ENCODE results near the gene EFHC2. TPM values are rescaled to one million over a fixed set of nuclear protein-coding genes. Genes with fewer than 3 reads are reported as not detected.

Gene EFHC2
- total RNA-seq, 1 donor from 2014 or later: 11.7 TPM

DNA sequence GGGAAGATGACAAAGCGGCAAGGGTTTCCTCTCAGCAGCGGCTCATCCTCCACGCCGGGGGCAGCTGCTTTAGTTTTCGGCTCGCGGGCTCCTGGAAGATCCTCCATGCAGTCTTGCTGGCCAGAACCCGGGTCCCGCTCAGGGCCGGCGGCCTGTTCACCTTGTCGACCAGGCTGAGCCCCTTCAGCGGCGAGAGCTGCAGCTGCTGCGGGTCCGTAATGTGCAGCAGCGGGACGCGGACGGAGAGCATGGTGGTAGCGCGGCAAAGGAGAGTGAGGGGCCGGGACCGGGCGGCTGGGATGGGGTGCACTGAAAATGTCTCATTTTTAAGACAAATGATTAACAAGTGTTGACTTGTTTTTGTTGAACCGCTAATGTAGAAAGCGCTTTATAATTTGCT is 33.2 kb downstream of the EFHC2 start:
- no peak overlapping the region for H3K4me3 ChIP-seq
- H3K9me3 ChIP-seq (replicated peaks): no peaks in the 10 kb centered on the region
- intact Hi-C loops (cut with micrococcal nuclease): no loop called here
- no peak overlapping the region for H3K27ac ChIP-seq (replicated peaks)
- H3K36me3 ChIP-seq: no peaks in the 10 kb centered on the region
- H3K4me1 ChIP-seq: peaks cover 14% of the 10 kb centered on the region
- no peaks in the 10 kb centered on the region for H3K27me3 ChIP-seq (ENCODE audit: low read depth)
- no peak for DNase-seq
- TF ChIP-seq, protein P1, sequence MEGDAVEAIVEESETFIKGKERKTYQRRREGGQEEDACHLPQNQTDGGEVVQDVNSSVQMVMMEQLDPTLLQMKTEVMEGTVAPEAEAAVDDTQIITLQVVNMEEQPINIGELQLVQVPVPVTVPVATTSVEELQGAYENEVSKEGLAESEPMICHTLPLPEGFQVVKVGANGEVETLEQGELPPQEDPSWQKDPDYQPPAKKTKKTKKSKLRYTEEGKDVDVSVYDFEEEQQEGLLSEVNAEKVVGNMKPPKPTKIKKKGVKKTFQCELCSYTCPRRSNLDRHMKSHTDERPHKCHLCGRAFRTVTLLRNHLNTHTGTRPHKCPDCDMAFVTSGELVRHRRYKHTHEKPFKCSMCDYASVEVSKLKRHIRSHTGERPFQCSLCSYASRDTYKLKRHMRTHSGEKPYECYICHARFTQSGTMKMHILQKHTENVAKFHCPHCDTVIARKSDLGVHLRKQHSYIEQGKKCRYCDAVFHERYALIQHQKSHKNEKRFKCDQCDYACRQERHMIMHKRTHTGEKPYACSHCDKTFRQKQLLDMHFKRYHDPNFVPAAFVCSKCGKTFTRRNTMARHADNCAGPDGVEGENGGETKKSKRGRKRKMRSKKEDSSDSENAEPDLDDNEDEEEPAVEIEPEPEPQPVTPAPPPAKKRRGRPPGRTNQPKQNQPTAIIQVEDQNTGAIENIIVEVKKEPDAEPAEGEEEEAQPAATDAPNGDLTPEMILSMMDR (IDR thresholded peaks at IDR 0.05; ENCODE audit: borderline replicate concordance): no peak

DNA sequence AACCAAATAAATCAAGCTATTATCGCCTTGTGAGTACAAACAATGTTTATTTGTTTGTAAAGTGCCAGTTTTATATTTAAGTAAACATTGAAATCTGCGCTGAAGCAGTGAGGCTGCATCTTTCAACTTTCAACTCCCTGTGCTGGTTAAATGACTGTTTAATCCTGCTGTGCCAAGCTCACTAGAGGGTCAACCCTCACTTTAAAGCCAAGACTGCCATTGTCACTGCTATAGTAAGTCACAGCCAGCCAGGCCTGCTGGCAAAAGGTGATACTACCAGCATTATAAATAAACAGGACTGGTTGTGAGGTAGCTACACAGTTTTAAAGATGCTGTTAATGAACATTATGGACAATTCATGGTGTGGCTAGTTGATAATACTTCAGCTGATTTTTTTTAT is 34.6 kb downstream of the EFHC2 start:
- intact Hi-C loops (cut with micrococcal nuclease): no loop called here

DNA sequence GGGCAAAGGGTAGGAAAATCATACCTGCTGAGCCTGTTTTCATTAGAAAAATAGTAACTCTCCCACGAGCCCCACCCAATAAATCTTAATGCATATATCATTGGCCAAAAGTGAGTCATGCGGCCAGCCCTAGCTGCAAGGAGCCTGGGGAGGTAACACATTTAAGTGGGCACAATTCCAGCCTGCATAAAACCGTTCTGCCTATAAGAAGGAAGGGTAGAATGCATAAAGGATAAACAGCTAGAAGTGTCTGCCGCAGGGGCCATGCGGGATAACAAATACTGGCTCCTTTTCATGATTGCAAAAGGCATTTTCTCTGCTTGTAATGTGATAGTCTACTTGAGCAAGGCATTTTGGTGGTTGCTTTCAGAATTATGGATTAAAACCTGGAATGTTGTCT is 37.1 kb downstream of the EFHC2 start:
- Histone ChIP-seq H3K27me3 (ENCODE audit: low read depth) (no peaks in the 10 kb centered on the region), H3K36me3 (no peaks in the 10 kb centered on the region), H3K4me1 (no peaks in the 10 kb centered on the region), H3K9me3 (replicated peaks) (no peaks in the 10 kb centered on the region), H3K4me3 (no peak overlapping the region), H3K27ac (replicated peaks) (no peak overlapping the region)
- intact Hi-C loops (cut with micrococcal nuclease): no loop called here
- DNase-seq: no peak
- TF ChIP-seq, protein P1 (IDR thresholded peaks at IDR 0.05; ENCODE audit: borderline replicate concordance): no peak

More for the DNA sequence above, 34.6 kb downstream of the EFHC2 start:
- DNase-seq: no peak
- H3K9me3 ChIP-seq (replicated peaks): no peaks in the 10 kb centered on the region
- no peaks in the 10 kb centered on the region for H3K36me3 ChIP-seq
- H3K27ac ChIP-seq (replicated peaks): no peak overlapping the region
- no peak overlapping the region for H3K4me3 ChIP-seq
- no peaks in the 10 kb centered on the region for H3K27me3 ChIP-seq (ENCODE audit: low read depth)
- TF ChIP-seq, protein P1 (IDR thresholded peaks at IDR 0.05; ENCODE audit: borderline replicate concordance): no peak
- H3K4me1 ChIP-seq: peaks cover 12% of the 10 kb centered on the region

DNA sequence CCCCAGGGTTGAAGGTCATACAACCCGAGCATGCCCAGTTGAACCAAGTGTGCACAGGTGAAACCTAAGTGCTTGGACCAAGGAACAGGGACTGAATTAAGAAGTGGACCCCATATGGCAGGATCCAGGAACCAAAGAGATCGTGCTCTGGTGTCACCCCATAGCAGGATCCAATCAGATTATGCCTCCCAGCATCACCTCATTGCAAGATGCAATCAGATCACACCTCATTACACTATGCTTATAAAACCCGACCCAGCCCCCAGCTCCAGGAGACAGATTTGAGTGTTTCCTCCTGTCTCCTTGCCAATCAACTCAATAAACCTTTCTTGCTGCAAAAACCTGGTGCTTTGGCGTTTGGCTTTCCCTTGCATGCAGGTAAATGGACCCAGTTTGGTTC is 37.6 kb downstream of the EFHC2 start:
- Histone ChIP-seq H3K27ac (replicated peaks) (no peak overlapping the region), H3K4me3 (no peak overlapping the region), H3K36me3 (no peaks in the 10 kb centered on the region), H3K4me1 (no peaks in the 10 kb centered on the region), H3K27me3 (ENCODE audit: low read depth) (no peaks in the 10 kb centered on the region), H3K9me3 (replicated peaks) (no peaks in the 10 kb centered on the region)
- intact Hi-C loops (cut with micrococcal nuclease): no loop called here
- TF ChIP-seq, protein P1 (IDR thresholded peaks at IDR 0.05; ENCODE audit: borderline replicate concordance): no peak
- no peak for DNase-seq

DNA sequence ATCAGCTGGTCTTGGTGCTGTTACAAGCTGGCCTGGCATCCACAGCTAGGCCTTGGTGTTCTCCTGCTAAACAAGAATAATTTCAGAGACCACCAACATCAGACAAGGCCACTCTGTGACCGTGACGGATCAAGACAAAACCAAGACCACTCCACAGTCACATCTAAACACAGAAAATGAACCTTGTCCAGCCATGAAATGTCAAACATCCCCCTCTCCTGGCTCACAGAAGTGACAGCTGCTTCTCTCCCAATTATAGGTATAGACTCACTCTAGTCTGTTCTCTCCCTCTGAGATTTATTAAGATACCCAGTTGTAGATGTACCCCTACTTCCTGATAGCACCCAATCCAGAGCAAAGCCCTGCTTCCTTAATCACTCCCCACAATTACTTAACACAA is 40.4 kb downstream of the EFHC2 start:
- intact Hi-C loops (cut with micrococcal nuclease): no loop called here
- TF ChIP-seq, protein P1 (IDR thresholded peaks at IDR 0.05; ENCODE audit: borderline replicate concordance): no peak
- no peaks in the 10 kb centered on the region for H3K4me1 ChIP-seq
- no peak overlapping the region for H3K27ac ChIP-seq (replicated peaks)
- H3K9me3 ChIP-seq (replicated peaks): no peaks in the 10 kb centered on the region
- no peaks in the 10 kb centered on the region for H3K27me3 ChIP-seq (ENCODE audit: low read depth)
- H3K36me3 ChIP-seq: no peaks in the 10 kb centered on the region
- no peak overlapping the region for H3K4me3 ChIP-seq
- no peak for DNase-seq

DNA sequence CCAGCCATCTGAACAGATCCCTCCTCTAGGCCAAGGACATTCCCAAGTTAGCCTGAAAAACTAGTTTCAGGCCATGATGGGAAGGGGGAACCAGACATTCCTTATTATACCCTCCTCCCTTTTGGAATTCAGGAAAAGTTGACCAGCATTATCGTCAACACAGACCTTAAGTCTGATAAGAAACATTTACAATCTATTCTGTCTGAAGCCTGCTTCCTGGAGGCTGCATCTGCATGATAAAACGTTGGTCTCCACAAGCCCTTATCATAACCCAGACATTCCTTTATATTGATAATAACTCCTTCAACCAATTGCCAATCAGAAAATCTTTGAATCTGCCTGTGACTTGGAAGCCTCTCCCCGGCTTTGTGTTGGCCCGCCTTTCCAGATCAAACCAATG is 44.3 kb downstream of the EFHC2 start:
- DNase-seq: no peak
- Histone ChIP-seq H3K9me3 (replicated peaks) (no peaks in the 10 kb centered on the region), H3K36me3 (no peaks in the 10 kb centered on the region), H3K4me3 (no peak overlapping the region), H3K4me1 (no peaks in the 10 kb centered on the region), H3K27me3 (ENCODE audit: low read depth) (no peaks in the 10 kb centered on the region), H3K27ac (replicated peaks) (no peak overlapping the region)
- TF ChIP-seq, protein P1 (IDR thresholded peaks at IDR 0.05; ENCODE audit: borderline replicate concordance): no peak
- intact Hi-C loops (cut with micrococcal nuclease): no loop called here
